Common myeloid progenitor, CD34-positive (primary cell): Measurements from ENCODE around the gene LAMA5.

Experiments used
- CTCF ChIA-PET: fragments of 350-600 bp; sonication (Branson Sonifier 250); formaldehyde crosslinking; loops from one replicate; lab custom pipeline; 2021; ENCODE audit warnings: antibody characterized with exemption; lab: Charles Lee
- POLR2A ChIA-PET: fragments of 350-600 bp; sonication (Branson Sonifier 250); formaldehyde crosslinking; loops from one replicate; lab custom pipeline; 2021; ENCODE audit warnings: antibody characterized with exemption; lab: Charles Lee
- DNase-seq, 3 donors: peaks; one replicate each; pipeline versions ENCODE4 v3.0.0 to v3.0.0-alpha.2; 2013
- H3K27ac ChIP-seq, 2 experiments: 1 replicate in 1 of 2; 2 replicates in 1 of 2; pipeline ENCODE4 v1.7.0; 2013; ENCODE audit warnings: inconsistent platforms in 2 of 2, low read length in 2 of 2, mild to moderate bottlenecking in 2 of 2, low read depth in 1 of 2, moderate library complexity in 1 of 2; ENCODE audit not compliant: severe bottlenecking in 2 of 2, insufficient read depth in 1 of 2, poor library complexity in 1 of 2
- H3K27me3 ChIP-seq, 5 experiments: replicated peaks in 2 of 5; 1 replicate in 3 of 5; 2 replicates in 2 of 5; pipeline versions ENCODE4 v1.6.1 to v1.7.0; 2013; ENCODE audit warnings: low read length in 4 of 5, mild to moderate bottlenecking in 2 of 5, moderate library complexity in 2 of 5, inconsistent platforms in 1 of 5; ENCODE audit not compliant: insufficient read depth in 5 of 5, control insufficient read depth in 4 of 5
- H3K36me3 ChIP-seq, 4 experiments: 1 replicate in 2 of 4; 2 replicates in 2 of 4; pipeline versions ENCODE4 v1.6.1 to v1.7.0; 2013; ENCODE audit warnings: low read length in 3 of 4, control low read depth in 1 of 4, mild to moderate bottlenecking in 1 of 4; ENCODE audit not compliant: control insufficient read depth in 4 of 4, insufficient read depth in 4 of 4
- H3K4me1 ChIP-seq, 4 experiments: 1 replicate in 3 of 4; 2 replicates in 1 of 4; pipeline versions ENCODE4 v1.6.1 to v1.7.1; 2013; ENCODE audit warnings: low read length in 3 of 4, mild to moderate bottlenecking in 3 of 4, control low read depth in 1 of 4, inconsistent platforms in 1 of 4, moderate library complexity in 1 of 4; ENCODE audit not compliant: control insufficient read depth in 4 of 4, insufficient read depth in 4 of 4; ENCODE audit errors: control extremely low read depth in 1 of 4
- H3K4me3 ChIP-seq, 7 experiments: 1 replicate in 4 of 7; 2 replicates in 3 of 7; pipeline versions ENCODE4 v1.5.1 to v1.7.0; 2013; ENCODE audit warnings: mild to moderate bottlenecking in 7 of 7, low read length in 6 of 7, moderate library complexity in 6 of 7, inconsistent platforms in 2 of 7, low read depth in 2 of 7, control low read depth in 1 of 7; ENCODE audit not compliant: insufficient read depth in 4 of 7, control insufficient read depth in 1 of 7; ENCODE audit errors: extremely low read depth in 1 of 7
- H3K9me3 ChIP-seq, 5 experiments: 1 replicate in 4 of 5; 2 replicates in 1 of 5; pipeline versions ENCODE4 v1.6.1 to v1.7.1; 2013; ENCODE audit warnings: low read length in 4 of 5, mild to moderate bottlenecking in 2 of 5, inconsistent platforms in 1 of 5, low read depth in 1 of 5, moderate library complexity in 1 of 5; ENCODE audit not compliant: control insufficient read depth in 4 of 5, insufficient read depth in 2 of 5; ENCODE audit errors: control extremely low read depth in 1 of 5
- WGBS: methylation state at CpG from one replicate; pipeline ENCODE4 v1.1.5; 2013; ENCODE audit not compliant: insufficient coverage; 5-methylcytosine and 5-hydroxymethylcytosine counted together

Gene LAMA5

DNA sequence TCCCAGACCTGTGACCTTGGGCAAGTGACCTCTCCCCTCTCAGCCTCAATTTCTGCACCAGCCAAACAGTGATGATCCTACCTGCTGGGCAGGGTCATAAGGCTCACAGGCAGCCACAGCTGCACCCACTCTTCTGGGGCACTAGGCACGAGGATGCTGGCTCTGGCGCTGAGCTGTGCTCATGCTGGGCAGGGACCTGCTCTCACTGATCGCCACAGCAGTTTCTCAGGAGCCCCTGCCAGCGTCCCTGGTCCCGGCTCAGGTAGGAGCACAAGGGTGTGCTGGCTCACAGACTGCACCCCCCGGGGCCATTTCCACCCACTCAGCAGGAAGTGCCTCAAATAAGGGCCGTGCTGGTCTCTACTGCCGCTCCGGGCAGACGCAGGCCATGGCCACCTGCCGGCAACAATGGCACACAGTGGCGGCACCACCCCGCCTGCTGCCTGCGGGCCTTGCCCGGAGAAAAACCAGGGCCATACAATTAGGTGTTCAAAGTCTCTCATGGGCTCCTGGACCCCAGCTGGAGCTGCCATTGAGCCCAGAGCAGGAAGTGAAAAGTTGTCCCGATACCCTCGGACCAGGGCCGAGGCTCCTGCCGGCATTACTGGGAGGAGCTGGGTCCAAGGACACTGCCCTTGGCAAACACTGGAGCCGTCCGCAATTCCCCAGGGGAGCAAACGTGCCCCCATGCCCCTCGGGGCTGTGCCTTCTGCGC, 44.5 kb upstream of the LAMA5 start:
- H3K9me3 ChIP-seq, result no peaks in the 10 kb centered on the region
- no peak for DNase-seq
- 88% methylated on average over 24 of the region's 24 CpGs for WGBS
- no peak overlapping the region for H3K27ac ChIP-seq
- H3K4me1 ChIP-seq, result peaks cover 0 to 21% (median 19%) of the 10 kb centered on the region in 4 experiments
- CTCF ChIA-PET, result interaction anchor here (1.5 kb wide), 1 partner anchor 177 kb away, joined by 3 read pairs; no protein-coding TSS in a partner anchor
- POLR2A ChIA-PET, result no interaction called here
- no peaks in the 10 kb centered on the region for H3K36me3 ChIP-seq
- H3K27me3 ChIP-seq, result no peaks in the 10 kb centered on the region
- H3K4me3 ChIP-seq, result no peak overlapping the region

DNA sequence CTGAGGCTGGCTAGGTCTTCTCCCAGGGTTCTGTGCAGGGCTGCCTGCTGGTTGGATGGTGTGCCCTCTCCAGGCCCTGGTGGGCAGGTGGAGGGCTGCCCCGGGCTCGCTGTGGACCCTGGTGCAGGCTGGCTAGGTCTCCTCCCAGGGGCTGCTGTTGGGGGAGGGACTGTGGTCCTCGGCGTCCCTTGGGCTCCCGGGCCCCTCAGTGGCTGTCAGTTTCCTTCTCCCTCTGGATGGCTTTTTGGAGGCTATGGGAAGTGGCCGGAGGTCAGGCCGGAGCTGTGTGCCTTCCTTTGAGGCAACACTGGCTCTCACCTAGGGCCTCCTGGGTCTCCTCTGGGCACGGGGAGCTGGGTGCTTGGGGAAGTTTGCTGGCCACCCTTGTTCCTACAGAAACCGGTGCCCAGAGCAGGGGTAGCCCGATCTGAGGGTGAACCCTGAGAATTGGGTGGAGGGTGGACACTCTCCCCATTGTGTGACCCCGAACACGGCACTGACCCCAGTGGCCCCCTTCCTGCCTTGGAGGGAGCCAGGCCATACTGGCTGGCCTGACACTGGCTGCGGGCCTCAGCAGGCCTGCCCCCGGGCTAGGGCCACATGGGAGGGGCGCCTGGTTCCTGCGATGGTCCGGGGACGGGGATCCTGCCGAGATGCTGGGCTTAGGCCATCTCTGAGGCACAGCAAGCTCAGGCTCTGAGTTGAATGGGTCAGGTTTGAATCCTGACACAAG, 43.8 kb upstream of the LAMA5 start:
- H3K4me3 ChIP-seq, result no peak overlapping the region
- no peaks in the 10 kb centered on the region for H3K27me3 ChIP-seq
- no peak overlapping the region for H3K27ac ChIP-seq
- no peaks in the 10 kb centered on the region for H3K9me3 ChIP-seq
- CTCF ChIA-PET, result interaction anchor here (0.7 to 2.0 kb wide), 12 partner anchors 8 to 218 kb away, joined by 3 to 7 read pairs (median 4); partner anchors contain the start of gene RPS21
- no peaks in the 10 kb centered on the region for H3K36me3 ChIP-seq
- POLR2A ChIA-PET, result interaction anchor here (0.6 kb wide), 1 partner anchor 289 kb away, joined by 3 read pairs; the partner anchor contains the start of gene LSM14B
- WGBS, result 93% methylated on average over 17 of the region's 19 CpGs
- peaks cover 0 to 29% (median 27%) of the 10 kb centered on the region in 4 experiments for H3K4me1 ChIP-seq
- DNase-seq, result no peak

GRCh38 chr20:62409931-62410745, 43.0 kb upstream of the LAMA5 start:
- Histone ChIP-seq H3K27me3 (no peaks in the 10 kb centered on the region), H3K9me3 (no peaks in the 10 kb centered on the region), H3K4me3 (peak overlapping the region in 2 of 7 experiments; percentile 49 to 59), H3K36me3 (no peaks in the 10 kb centered on the region), H3K4me1 (peaks cover 0 to 34% (median 33%) of the 10 kb centered on the region in 4 experiments), H3K27ac (no peak overlapping the region)
- 4% methylated on average over 25 of the region's 30 CpGs for WGBS
- CTCF ChIA-PET, result interaction anchor here (0.6 to 2.0 kb wide), 17 partner anchors 8 to 218 kb away, joined by 3 to 7 read pairs (median 3); partner anchors contain the start of gene RPS21
- DNase-seq, result peak; percentile 72 to 86 (median 81)
- POLR2A ChIA-PET, result interaction anchor here (0.6 to 0.7 kb wide), 2 partner anchors 76 to 288 kb away, joined by 3 to 6 read pairs; partner anchors contain the start of gene LSM14B

GRCh38 chr20:62409086-62409853, 42.2 kb upstream of the LAMA5 start:
- H3K27ac ChIP-seq, result no peak overlapping the region
- H3K36me3 ChIP-seq, result no peaks in the 10 kb centered on the region
- ChIA-PET POLR2A (no interaction called here), CTCF (interaction anchor here (0.6 to 2.0 kb wide), 14 partner anchors 9 to 207 kb away, joined by 3 to 7 read pairs (median 4); partner anchors contain the start of gene RPS21)
- H3K27me3 ChIP-seq, result no peaks in the 10 kb centered on the region
- H3K4me1 ChIP-seq, result peaks cover 0 to 35% (median 34%) of the 10 kb centered on the region in 4 experiments
- H3K4me3 ChIP-seq, result peak overlapping the region in 1 of 7 experiments; percentile 19
- no peak for DNase-seq
- no peaks in the 10 kb centered on the region for H3K9me3 ChIP-seq
- WGBS, result 97% methylated on average over 12 of the region's 12 CpGs

GRCh38 chr20:62408640-62409039, 41.5 kb upstream of the LAMA5 start:
- ChIA-PET CTCF (interaction anchor here (2.0 kb wide), 1 partner anchor 208 kb away, joined by 7 read pairs; no protein-coding TSS in a partner anchor), POLR2A (no interaction called here)
- peaks cover 0 to 35% (median 34%) of the 10 kb centered on the region in 4 experiments for H3K4me1 ChIP-seq
- H3K27ac ChIP-seq, result no peak overlapping the region
- DNase-seq, result no peak
- no peak overlapping the region for H3K4me3 ChIP-seq
- no peaks in the 10 kb centered on the region for H3K36me3 ChIP-seq
- WGBS, result 97% methylated on average over 10 of the region's 12 CpGs
- no peaks in the 10 kb centered on the region for H3K27me3 ChIP-seq
- no peaks in the 10 kb centered on the region for H3K9me3 ChIP-seq

DNA sequence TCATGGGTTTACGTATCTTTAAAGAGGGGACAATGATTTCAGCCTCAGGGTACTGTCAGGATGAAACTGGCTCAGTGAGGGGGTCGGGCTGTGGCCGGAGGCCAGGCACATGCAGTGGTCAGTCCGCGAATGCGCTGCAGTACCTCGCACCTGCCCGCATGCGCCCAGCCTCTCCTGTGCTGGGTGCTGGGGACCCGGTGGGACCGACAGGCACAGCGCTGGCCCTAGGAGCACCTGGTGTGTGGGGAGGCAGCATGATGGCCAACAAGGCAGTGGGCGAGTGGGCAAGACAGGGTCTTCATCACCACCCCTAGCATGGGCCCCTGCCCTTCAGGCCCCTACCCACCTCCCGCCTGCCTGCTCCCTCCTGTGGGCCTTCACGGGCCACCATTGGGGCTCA, 40.9 kb upstream of the LAMA5 start:
- WGBS, result 91% methylated on average over 14 of the region's 15 CpGs
- no peaks in the 10 kb centered on the region for H3K27me3 ChIP-seq
- peak overlapping the region in 1 of 7 experiments; percentile 59 for H3K4me3 ChIP-seq
- POLR2A ChIA-PET, result no interaction called here
- no peak overlapping the region for H3K27ac ChIP-seq
- H3K9me3 ChIP-seq, result no peaks in the 10 kb centered on the region
- peaks cover 0 to 3% (median 0%) of the 10 kb centered on the region in 4 experiments for H3K36me3 ChIP-seq
- CTCF ChIA-PET, result no interaction called here
- DNase-seq, result no peak
- H3K4me1 ChIP-seq, result peaks cover 0 to 35% (median 34%) of the 10 kb centered on the region in 4 experiments
